HG03565 (cell line): ENCODE data around the gene FAM25A.

Experiments used
- ATAC-seq: cut with Tn5 transposase; IDR thresholded peaks from one replicate; pipeline ENCODE4 v1.9.1; 2021; ENCODE audit warnings: mild to moderate bottlenecking, moderate library complexity; ENCODE audit not compliant: unreplicated experiment

FAM25A gene

DNA sequence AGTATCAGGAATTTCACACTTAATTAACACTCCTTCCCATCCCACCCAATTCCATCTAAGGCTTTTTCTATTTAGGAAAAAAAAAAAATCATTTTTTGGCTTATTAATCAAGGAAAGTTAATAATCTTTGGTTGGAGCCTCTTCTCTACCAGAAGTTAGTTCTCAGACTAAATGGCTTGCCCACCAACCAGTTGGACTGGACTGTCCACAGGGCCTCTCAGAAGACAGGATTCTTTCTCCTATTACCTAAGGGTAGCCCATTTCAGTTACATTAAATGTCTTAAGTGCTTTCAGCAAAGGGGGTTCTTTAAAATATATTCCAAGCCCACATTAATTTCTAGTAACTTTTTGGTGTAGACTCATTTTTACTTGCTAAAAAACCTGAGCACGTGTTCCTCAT lies 39.3 kb downstream of the FAM25A start:
- ATAC-seq = no peak

GRCh38 chr10:87060280-87060928 lies 40.3 kb downstream of the FAM25A start:
- no peak for ATAC-seq

DNA sequence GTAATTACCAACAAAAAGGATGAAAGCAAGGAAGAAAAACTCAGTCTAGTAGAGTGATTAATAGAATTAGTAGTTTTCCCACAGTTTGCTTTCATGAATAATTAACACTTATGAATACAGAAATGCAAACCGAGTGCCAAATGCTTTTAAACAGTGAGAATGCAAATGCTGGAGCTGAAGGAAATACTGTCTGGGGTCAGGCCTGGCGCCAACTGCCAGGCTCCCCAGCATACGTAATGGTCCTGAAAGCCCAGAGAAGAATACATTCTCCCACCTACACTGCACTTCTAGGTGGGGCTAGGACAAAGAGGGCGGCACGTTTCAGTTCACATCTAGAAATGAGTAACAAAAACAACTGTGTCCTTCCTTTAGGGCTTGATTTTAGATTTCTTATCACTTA lies 44.6 kb downstream of the FAM25A start:
- ATAC-seq = no peak

DNA sequence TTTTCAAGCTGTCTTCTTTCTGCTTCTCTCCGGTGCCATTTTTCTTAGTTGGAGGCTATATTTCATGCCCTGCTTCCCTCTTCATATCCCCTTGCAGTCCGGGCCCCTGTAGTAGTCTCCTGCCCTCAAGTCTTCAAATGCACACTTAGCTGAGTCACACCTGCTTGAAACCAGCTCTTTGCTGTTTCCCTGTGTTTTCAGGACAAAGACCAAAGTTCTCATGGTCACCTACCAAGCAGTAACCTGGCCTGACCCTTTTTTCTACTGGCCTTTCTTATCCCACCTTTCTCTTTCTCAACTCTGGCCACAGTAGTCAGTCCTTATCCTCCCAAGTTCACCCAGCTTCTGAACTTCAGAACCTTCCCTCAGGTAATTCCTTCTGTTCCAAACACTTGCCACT lies 46.1 kb downstream of the FAM25A start:
- ATAC-seq = no peak

DNA sequence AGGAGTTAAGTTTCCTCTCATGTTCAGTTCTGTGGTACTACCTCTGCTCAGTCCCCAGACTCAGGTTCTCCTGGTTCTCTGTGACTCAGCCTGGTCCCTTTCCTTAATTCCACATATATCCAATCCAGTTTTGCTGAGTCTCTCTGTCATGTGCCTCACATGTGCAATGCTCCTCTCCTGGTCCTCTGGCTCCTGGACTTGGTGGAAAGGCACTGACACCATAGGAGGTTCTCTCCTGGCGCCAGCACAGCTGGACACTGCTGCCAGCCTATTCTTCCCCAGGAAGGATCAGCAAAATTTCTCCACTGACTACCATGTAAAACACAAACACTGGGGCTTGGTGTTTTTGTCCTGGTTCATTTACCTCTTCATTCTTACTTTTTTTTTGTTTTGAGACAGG lies 46.8 kb downstream of the FAM25A start:
- no peak for ATAC-seq

DNA sequence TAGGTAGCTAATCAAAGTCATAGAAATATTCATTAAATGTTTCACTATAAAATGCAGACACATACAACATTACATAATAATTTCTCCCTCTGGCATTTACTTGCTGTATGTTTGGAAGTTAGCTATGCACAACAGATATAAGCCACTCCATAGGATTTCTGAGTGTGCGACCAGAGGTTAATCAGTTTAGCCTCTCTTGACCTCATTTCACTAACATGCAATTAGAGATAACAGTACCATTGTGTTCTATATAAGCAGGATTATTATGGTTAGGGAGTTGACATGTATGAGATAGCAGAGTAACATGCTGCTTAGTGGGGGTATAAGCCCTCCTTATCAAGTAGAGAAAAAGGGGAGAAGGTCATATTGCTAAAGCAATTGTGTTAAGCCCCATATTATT lies 48.2 kb downstream of the FAM25A start:
- no peak for ATAC-seq

GRCh38 chr10:87072449-87072848 lies 52.4 kb downstream of the FAM25A start:
- ATAC-seq = no peak
